K562 (cell line): ENCODE data around the gene ENPP6. TPM values are rescaled to one million over a fixed set of nuclear protein-coding genes. Genes with fewer than 3 reads are reported as not detected.

Source experiments
- BRCA1 ChIP-seq, 2 experiments: fragments of 450-650 bp in 1 of 2; sonication (generic) in 1 of 2; formaldehyde crosslinking in 1 of 2; IDR thresholded peaks; 2 replicates each; pipeline versions ENCODE4 v1.5.0 to v1.6.1; 2017 to 2020; ENCODE audit warnings: mild to moderate bottlenecking in 1 of 2, missing genetic modification reagents in 1 of 2
- DNMT1 ChIP-seq: fragments of 450-650 bp; IDR thresholded peaks from 2 replicates; pipeline ENCODE4 v1.6.1; 2016; ENCODE audit warnings: antibody characterized with exemption, mild to moderate bottlenecking
- E2F4 ChIP-seq: sonication (generic); formaldehyde crosslinking; IDR thresholded peaks from 2 replicates; pipeline ENCODE4 v1.8.0; 2022; ENCODE audit warnings: mild to moderate bottlenecking, low read depth, missing genetic modification reagents
- FOXA1 ChIP-seq: fragments of 450-650 bp; IDR thresholded peaks from 2 replicates; pipeline ENCODE4 v1.6.1; 2016; ENCODE audit warnings: mild to moderate bottlenecking, borderline replicate concordance
- REST ChIP-seq, 2 experiments: fragments of 450-650 bp; formaldehyde crosslinking in 1 of 2; IDR thresholded peaks; 2 replicates each; pipeline versions ENCODE4 v1.4.0 to v1.6.1; 2014 to 2020; ENCODE audit warnings: mild to moderate bottlenecking in 2 of 2, borderline replicate concordance in 1 of 2, low read depth in 1 of 2
- polyA plus RNA-seq, 8 experiments: library from polyadenylated mRNA; depleted of rRNA in 4 of 8; stranded (reverse) in 5 of 8; unstranded in 3 of 8; fragments of >200 nt; fragmentation: Nextera tagmentation in 2 of 8; fragmentation: Illumina TruSeq in 1 of 8; extraction: Ambion mirVana in 2 of 8; extraction: Trizol in 1 of 8; gene quantifications; 2 replicates each; pipeline versions ENCODE4 v1.2.1 to v1.2.3, GENCODE V29; 2011 to 2014; ENCODE audit warnings: inconsistent platforms in 1 of 8, missing spikeins in 1 of 8
- total RNA-seq, 7 experiments: library from RNA; depleted of rRNA in 6 of 7; stranded (reverse); fragments of >200 nt in 6 of 7; fragmentation: Illumina TruSeq in 2 of 7; extraction: Trizol in 2 of 7; gene quantifications; 2 replicates each; pipeline versions ENCODE4 v1.2.1 to v1.2.3, GENCODE V29; 2011 to 2021; ENCODE audit warnings: low replicate concordance in 1 of 7

Gene ENPP6
- total and polyA plus RNA-seq, 9 of the 15 experiments (the other 6 are each of a cell fraction or from before 2014, with no cell fraction given): 0.29 TPM; not detected in 8

GRCh38 chr4:184163813-184164212 lies 53.9 kb downstream of the ENPP6 start (continued):
- peak; percentile 53; the same call in 1 of the 2 replicates for TF ChIP-seq REST (IDR thresholded peaks at IDR 0.05; ENCODE audit: borderline replicate concordance)
- TF ChIP-seq REST (CRISPR knock-in tag; IDR thresholded peaks at IDR 0.05; ENCODE audit: low read depth): no peak
- no peak for TF ChIP-seq DNMT1
- TF ChIP-seq BRCA1 (IDR thresholded peaks at IDR 0.05): no peak
- no peak for TF ChIP-seq BRCA1 (CRISPR knock-in tag; IDR thresholded peaks at IDR 0.05)
- no peak for TF ChIP-seq FOXA1
- no peak for TF ChIP-seq E2F4
